ENCODE measurements around the gene CLCNKA.
"Not testable (repeated sequence)": the region's sequence is repeated elsewhere in the genome, so short reads cannot be mapped to it uniquely, and the experiment has no call there.

The CLCNKA gene

DNA sequence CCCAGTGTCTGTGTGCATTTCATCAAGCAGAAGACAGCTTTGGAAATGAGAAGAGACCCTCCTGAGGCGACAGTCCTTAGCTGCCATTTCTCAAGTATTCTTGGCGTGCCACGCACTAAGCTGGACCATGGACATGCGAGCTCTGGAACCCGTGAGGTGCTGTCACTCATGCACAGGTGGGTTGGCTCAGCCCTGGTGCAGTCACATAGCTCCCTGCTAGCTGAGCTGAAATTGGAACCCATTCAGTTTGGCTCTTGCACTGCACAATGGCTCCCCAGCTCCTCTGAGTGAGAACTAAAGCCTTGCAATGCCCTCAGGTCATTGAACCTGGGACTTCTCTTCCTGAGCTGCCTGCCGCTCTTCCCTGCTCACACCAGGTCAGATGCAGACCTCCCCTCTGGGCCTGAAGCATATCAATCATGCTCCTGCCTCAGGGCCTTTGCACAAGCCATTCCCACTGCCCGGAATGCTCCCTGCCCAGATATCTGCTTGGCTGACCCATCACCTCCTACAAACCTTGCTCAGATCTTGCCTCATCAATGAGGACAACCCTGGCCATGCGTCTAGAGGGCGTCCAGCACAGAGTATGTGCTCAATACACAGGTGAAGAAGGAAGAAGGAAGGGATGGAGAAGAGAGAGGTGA is 24.1 kb upstream of the CLCNKA start:
- no peak for DNase-seq (ENCODE audit: low read depth)

- DNase-seq (ENCODE audit: low read depth): no peak
These were observed 22.9 kb upstream of the CLCNKA start for GRCh38 chr1:15998929-15999328.

GRCh38 chr1:16001274-16001673 is 20.6 kb upstream of the CLCNKA start:
- not testable (repeated sequence) for DNase-seq (ENCODE audit: low read depth)

GRCh38 chr1:16005597-16005996 is 16.2 kb upstream of the CLCNKA start:
- no peak for DNase-seq (ENCODE audit: low read depth)

- DNase-seq (ENCODE audit: low read depth): no peak
These were observed 15.8 kb upstream of the CLCNKA start for GRCh38 chr1:16006010-16006409.

DNA sequence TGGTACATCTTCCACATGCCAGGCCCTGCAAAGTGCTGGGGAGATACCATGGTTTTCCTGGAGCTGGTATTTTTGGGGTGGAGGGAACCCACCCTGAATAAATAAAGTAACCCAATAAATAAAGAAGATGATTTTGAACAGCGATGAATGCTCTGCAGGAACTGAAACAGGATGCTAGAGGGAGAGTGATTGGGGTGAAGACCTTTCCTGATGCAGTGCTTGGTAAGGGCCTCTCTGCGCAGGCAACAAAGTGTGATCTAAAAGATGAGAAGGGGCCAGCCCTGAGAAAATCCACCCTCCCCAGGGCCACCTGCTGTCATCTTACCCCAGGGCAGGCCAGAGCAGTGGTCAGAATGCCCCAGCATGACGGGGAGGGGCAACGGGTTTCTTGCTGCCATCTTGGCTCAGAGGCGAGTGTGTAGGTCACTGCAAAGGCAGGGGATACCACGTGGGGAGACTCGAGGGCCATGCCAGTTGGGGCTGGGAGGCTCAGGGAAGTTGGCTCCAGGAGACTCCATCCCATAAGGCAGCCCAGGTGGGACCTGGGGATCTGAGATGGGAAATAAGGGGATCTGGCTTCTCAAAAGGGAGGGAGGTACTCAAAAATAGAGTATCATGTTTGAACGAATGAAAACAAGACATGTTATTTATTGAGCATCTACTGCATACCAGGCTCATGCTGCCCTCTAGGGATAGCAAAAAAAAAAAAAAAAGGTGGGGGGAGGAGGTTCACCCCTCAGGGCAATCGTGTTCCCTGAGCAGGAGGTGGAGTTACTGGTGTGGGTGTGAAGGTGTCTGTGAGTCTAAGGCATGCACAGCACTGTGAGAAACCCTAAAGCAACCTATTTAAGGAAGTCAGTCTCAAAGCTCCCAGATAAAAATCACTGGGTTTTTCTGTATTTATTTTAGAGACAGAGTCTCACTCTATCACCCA is 15.0 kb upstream of the CLCNKA start:
- no peak for DNase-seq (ENCODE audit: low read depth)

DNA sequence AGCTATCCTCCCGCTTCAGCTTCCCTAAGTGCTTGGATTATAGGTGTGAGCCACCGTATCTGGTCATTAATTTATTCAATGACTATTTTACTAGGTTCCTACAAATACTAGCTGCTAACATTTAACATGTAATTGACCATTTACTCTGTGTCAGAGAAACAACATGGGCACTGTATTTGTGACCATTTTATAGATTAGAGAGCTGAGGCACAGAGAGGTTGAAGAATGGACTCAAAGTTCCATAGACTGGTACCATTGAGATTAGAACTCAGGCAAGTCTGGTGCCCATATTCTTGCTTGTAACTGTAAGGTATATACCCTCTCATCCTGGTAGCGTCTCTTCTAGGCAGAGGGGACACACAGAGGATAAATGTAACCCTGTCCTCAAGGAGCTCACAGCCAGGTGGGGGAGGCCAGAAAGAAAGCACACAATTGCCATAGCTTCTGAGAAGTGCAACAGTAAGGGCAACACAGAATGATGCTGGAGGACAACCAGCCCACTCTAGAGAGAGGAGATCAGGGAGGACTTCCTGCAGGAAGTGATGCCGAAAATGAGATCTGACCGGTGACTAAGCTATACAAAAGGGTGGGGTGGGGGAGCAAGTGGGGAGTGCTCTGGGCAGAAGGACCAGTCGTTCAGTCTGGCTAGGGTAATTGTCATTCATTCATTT is 14.0 kb upstream of the CLCNKA start:
- DNase-seq (ENCODE audit: low read depth): no peak

GRCh38 chr1:16009030-16009460 is 12.8 kb upstream of the CLCNKA start:
- DNase-seq (ENCODE audit: low read depth): peak; percentile 57

- no peak for DNase-seq (ENCODE audit: low read depth)
These were observed 12.2 kb upstream of the CLCNKA start for GRCh38 chr1:16009678-16010077.

DNA sequence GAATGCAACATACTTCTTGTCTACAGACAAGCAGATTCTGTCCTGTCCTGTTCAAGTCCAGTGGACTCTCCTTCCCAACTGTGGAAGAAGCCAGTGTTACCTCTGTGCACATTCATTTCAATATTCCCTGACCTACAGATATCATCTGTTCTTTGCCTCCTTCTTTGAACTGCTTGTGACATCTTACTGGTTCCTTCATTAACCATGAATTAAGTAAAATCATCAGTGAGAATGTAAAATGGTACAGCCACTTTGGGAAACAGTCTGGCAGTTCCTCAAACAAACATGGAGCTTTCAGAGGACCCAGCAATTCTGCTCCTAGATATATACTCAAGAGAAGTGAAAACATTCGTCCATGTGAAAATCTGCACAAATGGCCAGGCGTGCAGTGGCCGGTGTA is 11.0 kb upstream of the CLCNKA start:
- no peak for DNase-seq (ENCODE audit: low read depth)

DNA sequence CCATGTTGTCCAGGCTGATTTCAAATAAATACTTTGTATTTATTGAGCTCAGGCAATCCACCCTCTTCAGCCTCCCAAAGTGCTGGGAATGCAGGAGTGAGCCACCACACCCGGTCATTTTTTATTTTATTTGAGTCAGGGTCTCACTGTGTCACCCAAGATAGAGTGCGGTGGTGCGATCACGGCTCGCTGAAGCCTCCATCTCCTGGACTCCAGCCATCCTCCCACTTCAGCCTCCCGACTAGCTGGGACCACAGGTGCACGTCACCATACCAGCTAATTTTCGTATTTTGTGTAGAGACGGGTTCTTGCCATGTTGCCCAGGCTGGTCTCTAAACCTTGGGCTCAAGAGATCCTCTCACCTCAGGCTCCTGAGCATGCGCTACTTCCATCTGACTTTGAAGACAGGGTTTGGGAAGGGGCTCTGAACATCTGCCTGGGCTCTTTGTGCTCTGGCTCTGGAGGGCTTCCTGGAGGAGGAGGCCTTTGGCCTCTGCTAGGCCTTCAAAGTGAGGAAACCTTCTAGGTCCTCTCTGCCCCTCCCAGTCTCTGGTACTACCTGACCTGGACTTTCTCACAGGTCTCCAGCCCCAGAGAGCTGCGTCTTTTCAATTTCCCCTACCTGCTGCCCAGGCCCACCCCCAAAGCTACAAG is 9.8 kb upstream of the CLCNKA start:
- DNase-seq (ENCODE audit: low read depth): no peak

GRCh38 chr1:16012590-16013219 is 9.1 kb upstream of the CLCNKA start:
- peak; percentile 9 for DNase-seq (ENCODE audit: low read depth)

DNA sequence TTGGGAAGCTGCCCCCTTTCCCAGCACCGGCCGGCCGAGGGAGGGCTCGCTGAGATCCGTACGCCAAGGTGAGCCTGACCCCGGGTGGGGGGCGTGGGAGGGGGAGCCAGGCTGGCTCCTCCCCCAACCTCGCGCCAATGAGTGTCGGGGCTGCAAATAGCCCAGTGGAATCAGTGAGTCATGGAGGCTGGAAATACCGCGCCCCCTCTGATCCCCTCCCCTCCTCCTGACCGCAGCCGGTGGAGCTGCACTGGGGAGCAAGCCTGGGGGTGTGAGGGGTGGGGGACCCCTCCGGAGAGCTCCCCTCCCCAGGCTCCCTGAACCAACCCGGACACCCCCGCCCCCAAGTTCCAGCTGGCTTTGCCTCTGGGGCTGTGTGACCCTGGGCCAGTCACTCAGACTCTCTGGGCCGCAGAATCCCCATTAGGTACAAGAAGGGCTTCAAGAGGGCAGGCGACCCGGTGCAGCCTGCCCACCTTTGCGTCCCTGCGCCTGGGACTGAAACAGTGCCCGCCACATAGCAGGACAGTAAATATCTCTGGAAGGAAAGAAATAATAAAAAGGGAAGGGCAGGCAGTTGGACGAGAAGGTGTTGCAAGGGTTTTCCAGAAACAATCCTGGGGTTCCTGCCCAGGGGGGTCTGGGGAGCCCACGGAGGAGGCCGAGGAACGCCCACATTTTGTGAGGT is 8.5 kb upstream of the CLCNKA start:
- peak; percentile 15 for DNase-seq (ENCODE audit: low read depth)

DNA sequence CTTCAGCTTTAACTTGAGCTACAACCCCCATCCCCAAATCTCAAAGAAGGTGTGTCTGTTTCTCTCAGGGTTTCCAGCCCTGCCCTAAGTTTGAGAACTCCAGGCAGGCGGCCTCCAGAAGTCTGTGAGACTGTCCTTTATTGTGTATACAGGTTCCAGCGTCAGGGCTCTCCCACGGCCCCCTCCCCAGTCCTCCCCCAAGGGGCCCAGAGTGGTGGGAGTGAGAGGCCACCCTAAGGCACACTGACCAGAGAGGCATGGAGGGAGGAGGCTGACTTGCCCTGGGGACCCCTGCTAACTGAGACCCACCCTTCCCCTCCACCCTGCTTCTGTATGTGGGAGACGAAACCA is 8.0 kb upstream of the CLCNKA start:
- DNase-seq (ENCODE audit: low read depth): no peak

DNA sequence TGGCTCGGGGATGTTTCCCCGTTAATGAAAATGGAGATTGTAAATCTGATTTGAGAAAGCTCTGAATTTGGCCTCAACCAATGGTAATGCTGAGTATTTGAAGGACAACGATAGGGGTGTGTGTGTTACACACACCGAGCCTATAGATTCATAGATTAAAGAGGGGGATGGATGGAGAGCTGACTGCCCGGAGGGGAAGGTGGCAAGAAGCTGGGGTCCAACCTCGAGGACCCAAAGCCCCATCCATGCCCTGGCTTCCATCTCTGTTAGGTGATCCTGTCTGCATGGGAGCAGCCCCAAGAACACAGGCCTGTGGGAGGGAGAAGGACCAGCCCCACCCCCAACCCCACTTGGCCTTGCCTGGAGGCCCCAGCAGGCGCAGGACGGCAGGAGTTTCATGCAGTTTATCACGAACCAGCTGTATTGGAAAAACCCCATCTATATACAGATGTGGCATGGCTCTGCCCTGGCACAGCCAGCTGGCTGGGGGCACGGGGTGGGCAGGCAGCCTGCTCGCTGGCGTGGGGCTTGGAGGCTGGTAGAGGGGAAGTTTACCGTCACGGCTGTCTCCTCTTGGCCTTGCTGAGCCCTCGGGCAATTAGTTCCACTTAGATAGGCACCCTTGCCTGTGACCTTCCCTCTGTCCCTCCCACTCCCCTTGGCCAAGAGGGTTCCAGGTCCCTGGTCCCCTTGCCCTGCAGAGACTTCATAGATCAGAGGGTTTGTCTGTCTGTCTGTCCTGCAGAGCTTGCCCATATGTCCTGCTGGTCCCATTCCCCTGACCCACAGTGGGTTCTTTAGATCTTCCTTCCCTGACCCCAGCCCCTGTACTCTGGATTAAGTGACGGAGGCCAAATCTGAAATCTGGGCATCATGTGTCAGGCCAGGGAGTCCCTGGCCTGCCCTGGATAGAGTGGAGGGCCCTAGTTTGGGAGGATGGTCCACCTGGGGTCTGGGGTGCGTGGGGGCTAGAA is 7.0 kb upstream of the CLCNKA start:
- DNase-seq (ENCODE audit: low read depth): no peak

- DNase-seq (ENCODE audit: low read depth): no peak
These were observed 6.3 kb upstream of the CLCNKA start for GRCh38 chr1:16015491-16015890.

DNA sequence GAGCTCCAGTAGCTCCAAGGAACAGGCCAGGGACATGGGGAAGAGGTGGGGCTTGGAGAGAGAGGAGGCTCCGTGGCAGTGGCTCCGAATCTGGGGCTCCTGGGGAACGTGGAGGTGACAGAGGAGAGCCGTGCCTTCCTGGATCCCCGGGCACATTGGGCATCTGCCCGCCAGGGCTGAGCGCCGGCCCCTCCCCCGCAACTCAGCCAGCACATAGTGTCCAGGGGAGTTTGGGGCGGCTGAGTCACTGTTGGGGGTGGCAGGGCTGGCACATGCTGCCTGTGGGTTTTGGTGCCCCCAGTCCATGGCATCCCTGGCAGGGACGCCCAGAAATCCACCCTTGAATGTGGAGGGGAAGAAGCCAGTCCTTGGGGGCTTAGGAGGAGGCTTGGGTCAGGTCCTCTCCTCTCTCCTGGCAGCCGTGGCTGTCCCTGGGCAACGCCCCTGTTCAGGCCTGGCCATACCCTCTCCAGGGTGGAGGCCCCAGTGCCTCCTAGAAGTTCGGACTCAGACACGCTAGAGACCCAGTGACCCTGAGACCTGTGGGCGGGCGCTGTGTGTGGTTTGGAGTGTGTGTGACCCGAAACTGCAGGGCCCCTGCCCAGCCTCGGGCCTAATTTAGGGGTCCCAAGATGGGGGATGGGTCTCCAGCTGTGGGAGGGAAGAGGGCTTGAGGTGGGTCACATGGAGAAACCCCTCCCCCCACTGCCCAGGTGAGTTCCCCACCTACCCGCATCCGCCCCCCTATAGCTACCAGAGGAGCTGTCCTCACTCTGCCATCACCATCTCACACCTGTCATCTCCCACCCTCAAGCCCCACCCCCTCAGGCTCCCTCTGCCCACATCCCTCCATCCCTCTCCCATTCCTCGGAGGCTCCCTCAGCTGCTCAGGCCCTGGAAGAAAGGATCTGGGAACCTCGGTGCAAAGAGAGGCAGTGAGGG is 5.6 kb upstream of the CLCNKA start:
- DNase-seq (ENCODE audit: low read depth): no peak

- DNase-seq (ENCODE audit: low read depth): no peak
These were observed 4.8 kb upstream of the CLCNKA start for GRCh38 chr1:16017076-16017460.

Measured in T follicular helper cell (primary cell).